Astrocyte of the cerebellum (primary cell): Measurements from ENCODE around the gene ID4.

ENCODE experiments used
- DNase-seq: peaks from one replicate; pipeline ENCODE4 v3.0.0-alpha.2; 2011; ENCODE audit warnings: low read depth
- H3K4me3 ChIP-seq: 2 replicates; pipeline ENCODE4 v1.5.1; 2011; ENCODE audit warnings: mild to moderate bottlenecking, low read depth, low read length, moderate library complexity
- in situ Hi-C: cut with HindIII; loops from 2 replicates; pipeline ENCODE4 v1.10.0; 2017; ENCODE audit warnings: low sequenced_read_pairs
- TF ChIP-seq, protein P1 (sequence below): IDR thresholded peaks from 2 replicates; pipeline ENCODE4 v1.5.1; 2012; ENCODE audit warnings: low read length, low read depth, moderate library complexity, mild to moderate bottlenecking; ENCODE audit errors: missing control alignments

Gene ID4

DNA sequence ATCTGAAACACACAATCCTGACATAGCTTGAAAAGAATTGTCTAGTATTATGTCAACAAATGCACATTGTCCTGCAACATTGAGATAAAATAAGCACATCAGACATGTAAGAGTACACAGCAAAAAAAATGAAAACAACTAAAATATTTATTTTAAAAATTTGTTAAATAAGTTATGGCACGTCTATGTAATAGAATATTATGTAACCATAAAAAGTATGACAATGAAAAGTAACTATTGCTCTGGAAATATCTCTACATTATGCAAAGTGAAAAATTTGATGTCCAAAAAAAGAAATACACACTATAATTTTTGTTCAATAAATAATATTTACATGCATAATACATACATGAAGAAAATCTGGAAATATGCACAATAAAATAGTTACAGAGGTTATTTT, 9.3 kb upstream of the ID4 start:
- no peak overlapping the region for H3K4me3 ChIP-seq
- in situ Hi-C loops = no loop called here
- TF ChIP-seq, protein P1, sequence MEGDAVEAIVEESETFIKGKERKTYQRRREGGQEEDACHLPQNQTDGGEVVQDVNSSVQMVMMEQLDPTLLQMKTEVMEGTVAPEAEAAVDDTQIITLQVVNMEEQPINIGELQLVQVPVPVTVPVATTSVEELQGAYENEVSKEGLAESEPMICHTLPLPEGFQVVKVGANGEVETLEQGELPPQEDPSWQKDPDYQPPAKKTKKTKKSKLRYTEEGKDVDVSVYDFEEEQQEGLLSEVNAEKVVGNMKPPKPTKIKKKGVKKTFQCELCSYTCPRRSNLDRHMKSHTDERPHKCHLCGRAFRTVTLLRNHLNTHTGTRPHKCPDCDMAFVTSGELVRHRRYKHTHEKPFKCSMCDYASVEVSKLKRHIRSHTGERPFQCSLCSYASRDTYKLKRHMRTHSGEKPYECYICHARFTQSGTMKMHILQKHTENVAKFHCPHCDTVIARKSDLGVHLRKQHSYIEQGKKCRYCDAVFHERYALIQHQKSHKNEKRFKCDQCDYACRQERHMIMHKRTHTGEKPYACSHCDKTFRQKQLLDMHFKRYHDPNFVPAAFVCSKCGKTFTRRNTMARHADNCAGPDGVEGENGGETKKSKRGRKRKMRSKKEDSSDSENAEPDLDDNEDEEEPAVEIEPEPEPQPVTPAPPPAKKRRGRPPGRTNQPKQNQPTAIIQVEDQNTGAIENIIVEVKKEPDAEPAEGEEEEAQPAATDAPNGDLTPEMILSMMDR = no peak
- no peak for DNase-seq

- H3K4me3 ChIP-seq = no peak overlapping the region
Observed at GRCh38 chr6:19830171-19830570, 7.0 kb upstream of the ID4 start.

DNA sequence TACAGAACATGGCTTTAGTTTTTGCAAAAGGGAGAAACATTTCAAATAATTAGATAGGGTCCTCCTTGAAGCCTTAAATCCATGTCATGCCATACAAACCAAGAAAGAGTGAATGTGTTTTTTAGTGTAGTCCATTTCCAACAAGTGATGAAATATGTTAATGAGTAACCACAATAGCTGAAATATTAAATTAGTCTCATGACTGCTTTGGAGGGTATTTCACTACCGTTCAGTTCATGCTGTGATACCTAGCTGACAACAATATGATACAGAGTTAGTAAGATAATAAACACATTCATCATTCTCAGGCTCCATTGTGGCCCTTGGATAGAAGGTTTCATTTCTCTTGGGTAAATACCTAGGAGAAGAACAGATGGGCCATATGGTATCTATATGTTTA, 5.8 kb upstream of the ID4 start:
- TF ChIP-seq, protein P1 = no peak
- in situ Hi-C loops = no loop called here
- no peak overlapping the region for H3K4me3 ChIP-seq
- no peak for DNase-seq

More at GRCh38 chr6:19830171-19830570, 7.0 kb upstream of the ID4 start:
- DNase-seq = no peak
- TF ChIP-seq, protein P1 = no peak
- in situ Hi-C loops = no loop called here

DNA sequence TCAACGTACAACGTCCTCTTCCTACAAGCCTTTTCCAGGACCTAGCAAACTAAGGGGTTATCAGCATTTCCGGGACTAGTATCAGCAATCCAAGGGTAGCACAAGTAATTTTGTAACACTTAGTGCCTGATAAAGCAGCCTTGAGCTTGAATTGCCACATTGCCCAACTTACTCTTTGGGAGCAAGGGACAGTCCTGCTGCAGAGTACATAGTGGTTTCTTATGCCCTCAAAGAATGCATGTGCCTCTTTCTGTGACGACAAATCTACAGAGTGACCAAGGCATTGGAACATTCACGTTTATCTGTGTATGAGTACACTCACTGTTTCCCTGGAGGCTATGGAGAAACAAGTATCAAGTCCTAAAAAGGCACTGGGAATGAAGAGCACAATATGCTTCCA, 3.2 kb upstream of the ID4 start:
- no peak overlapping the region for H3K4me3 ChIP-seq
- in situ Hi-C loops = no loop called here
- DNase-seq = no peak
- TF ChIP-seq, protein P1 = no peak

DNA sequence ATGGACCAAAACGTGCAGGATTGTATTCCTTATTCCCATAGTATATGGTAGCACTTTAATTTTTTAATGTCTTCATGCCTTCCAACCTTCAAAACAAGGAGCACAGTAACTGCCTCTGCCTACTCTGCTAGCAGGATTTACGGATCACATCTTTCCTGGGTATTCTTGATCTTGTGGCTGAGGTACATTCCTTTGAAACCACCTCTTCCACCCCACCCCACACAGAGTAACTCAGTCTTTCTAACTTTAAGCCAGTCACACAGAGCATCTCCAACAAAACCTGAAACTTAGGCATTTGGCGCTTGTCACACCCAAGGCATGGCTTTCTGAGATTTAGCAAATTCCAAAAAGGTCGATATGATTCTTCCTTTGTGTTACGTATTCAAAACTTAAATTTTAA, 2.3 kb upstream of the ID4 start:
- H3K4me3 ChIP-seq = no peak overlapping the region
- in situ Hi-C loops = no loop called here
- TF ChIP-seq, protein P1 = no peak
- DNase-seq = no peak

- in situ Hi-C loops = no loop called here
- TF ChIP-seq, protein P1 = no peak
- H3K4me3 ChIP-seq = no peak overlapping the region
- no peak for DNase-seq
Observed at GRCh38 chr6:19835605-19836004, 1.6 kb upstream of the ID4 start.
